ELF-1 (cell line): ENCODE measurements around the gene DGCR8.
A peak's percentile ranks its signal among the peaks of the same experiment; 100 is the strongest.

ENCODE experiments used
- DNase-seq: peaks from one replicate; pipeline ENCODE4 v3.0.0-alpha.2; 2016; ENCODE audit warnings: low read depth, low spot score

Gene DGCR8

GRCh38 chr22:20109411-20110358, 29.6 kb downstream of the DGCR8 start:
- no peak for DNase-seq

- no peak for DNase-seq
Observed at GRCh38 chr22:20110359-20110985, 30.4 kb downstream of the DGCR8 start.

DNA sequence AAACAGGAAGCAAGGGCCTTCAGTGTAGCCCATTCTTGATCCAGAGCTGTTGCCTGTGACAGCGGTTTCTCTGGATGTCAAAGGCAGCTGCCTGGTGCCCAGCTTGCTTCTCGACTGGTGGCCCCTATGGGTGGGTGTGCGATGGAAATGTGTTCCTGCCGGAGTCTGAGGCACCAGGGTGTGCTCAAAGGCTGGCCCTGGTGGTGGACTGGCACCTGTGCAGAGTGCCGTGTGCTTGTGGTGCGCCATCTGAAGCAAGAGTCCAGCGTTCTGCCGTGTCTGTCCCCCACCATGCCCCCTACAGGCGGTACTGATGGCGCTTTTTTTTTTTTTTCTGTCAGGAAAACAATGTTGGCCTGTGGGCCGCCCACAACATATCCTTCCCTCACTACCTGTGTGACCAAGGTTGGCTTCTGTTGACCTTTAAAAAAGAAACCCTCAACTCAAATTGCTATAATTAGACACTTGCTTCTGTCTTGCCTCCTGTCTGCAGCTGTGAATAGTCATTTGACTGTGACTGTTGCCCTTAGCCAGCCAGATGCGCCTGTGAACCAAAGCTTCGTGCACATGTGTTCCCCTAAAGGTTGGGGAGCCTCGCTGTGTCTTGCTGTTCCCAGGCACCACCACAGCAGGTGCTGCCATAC, 31.1 kb downstream of the DGCR8 start:
- DNase-seq = peak; percentile 74

DNA sequence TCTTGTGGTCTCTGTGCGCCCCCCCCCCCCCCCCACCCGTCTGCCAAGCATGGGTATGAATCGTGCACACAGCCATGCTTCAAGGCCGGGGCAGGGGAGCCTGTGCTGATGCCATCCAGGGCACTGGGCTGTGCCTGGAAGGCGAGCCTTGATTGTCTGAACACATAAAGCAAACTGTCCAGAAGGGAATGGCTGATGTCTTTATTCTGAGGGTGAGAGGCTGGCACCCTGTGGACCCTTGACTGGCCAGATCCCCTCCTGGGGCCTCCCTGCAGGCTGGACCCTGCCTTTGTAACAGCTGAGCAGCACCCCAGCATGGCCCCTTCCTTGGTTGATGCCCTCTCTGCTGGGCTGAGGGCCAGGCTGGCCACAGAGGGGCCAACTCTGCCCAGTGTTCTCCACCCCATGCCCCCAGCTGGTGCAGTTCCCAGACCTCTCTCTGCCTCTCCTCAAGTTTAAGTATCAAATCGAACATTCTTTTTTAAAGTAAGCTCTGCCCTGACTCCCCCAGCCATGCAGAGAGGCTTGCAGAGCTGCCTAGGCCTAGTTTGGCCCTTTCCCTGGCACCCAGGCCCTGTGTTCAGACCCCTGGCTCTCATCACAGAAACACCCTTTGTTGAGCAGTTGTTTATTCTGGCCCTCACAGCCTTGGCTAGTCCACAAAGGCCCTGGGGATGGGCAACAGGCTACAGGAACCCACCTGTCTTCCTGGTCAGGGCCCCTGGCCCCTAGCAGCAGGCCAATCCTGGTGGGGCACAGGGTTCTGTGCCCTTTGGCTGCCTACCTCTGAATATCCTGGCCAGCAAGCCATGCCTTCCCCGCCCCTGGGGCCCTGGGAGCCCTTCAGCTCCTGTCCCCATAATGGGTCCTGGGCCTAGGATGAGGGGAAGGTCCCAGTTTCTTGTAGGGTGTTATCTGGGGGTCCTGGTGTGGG, 31.9 kb downstream of the DGCR8 start:
- DNase-seq = no peak

- no peak for DNase-seq
Observed at GRCh38 chr22:20112623-20113511, 32.8 kb downstream of the DGCR8 start.

GRCh38 chr22:20113551-20114310, 33.7 kb downstream of the DGCR8 start:
- no peak for DNase-seq

DNA sequence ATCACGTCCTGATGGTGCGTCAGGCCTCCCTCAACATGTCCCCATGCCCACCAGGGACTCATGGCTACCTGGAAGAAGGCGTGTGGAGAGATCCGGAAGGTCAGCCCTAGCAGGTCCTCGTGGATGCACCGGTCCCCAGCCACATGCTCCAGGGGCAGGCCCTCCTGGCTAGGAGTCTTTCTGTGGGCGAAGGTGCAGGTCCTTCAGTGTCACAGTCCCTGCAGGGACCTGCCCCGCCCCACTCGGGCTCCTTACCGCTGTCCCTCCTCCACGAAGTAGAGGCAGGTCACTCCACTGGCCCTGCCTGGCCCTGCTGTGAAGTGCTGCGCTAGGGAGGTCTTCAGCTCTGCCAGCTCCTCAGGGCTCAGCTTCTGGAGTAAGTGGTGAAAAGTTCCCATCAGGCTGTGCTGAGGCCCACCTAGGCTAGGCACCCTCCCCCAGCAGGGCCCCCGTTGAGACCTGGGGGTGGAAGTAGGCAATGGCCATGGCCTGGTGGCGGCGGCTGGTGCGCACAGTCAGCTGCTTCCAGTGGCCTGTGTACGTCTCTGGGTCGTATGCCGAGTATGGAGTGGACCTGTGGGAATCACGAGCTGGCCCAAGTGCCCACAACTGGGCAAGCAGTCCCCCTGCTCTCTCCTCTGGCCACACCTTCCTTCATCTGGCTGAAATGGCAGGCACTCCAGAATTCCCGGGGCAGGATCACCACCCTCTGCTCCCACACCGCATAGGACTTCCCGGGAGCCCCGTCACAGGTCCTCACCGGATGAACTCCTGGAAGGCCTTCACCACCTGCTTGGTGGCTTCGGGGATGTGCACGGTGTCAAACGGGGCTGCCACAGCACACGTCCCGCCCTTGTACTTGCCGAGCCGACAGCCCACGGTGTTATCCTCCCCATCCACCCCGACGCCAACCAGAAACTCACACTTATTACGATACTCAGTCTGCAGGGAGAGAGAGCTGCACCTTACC, 34.8 kb downstream of the DGCR8 start:
- DNase-seq = no peak

DNA sequence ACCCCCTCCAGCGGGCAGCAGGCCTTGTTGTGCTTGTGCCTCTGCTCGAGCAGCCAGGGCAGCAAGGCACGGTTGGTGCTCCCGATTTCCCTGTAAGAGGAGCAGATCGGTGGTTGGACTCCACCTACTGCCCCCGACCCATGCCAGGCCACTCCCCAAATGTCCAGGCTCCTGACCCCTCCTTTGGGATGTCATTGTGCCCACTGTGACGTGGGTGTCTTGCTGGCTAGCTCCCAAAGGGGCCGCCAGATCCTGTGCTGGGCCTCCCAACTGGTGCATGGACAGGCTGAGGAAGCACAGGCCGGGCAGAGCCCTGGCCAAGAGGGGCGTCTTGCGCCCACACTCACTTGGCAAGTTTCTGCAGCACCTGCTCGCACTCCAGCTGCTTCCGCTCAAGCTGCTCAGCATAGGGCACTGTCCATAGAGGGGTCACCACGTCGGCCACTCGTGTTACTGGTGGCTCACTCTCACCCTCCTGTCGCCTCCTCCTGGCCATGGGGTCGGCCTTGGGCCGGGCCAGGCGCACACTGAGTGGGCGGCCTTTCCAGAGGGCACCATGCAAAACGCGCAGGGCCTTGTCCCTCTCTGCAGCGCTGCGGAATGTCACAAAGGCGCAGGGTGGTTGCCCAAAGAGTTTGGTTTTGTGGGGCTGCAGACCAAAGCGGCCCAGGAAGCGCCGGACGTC, 35.8 kb downstream of the DGCR8 start, which contains the start of gene RANBP1:
Gene RANBP1, plus strand, starts transcription at position 414 of the 685 bp plus-strand sequence. Its CDS starts 81 bp downstream, at position 495.
- DNase-seq = no peak

- DNase-seq = no peak
Observed at GRCh38 chr22:20116376-20116950, 36.4 kb downstream of the DGCR8 start.

DNA sequence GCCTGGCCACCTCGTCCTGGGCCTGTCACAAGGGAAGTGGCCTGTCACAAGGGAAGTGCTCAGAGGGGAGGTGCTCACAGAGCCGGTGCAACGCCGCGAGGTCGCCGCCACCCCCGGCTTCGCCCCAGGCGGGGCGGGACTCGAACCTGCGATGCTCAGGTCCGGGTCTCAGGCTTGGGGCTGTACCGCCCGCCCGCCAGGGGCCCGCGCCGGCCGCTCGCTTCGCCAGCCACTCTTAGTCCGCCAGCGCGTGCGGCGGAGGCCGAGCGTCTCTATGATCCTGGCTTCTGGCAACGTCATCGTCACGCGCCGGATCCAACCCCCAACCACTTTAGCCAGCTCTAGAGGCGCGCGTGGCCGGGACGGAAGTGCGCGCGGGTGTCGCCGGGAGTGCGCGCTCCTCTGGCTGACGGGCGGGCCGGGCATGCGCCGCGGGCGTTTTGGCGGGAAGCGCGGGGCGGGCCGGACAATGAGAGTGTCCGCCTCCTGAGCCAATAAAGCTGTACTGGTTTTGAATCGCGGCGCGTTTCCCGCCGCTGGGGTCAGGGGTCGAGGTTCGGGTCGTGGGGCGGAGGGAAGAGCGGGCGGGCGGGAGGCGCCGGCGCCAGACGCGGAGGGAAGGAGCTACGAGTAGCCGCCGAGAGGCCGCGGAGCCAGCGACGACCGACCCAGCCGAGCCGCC, 37.1 kb downstream of the DGCR8 start, which contains the start of gene TRMT2A:
Gene TRMT2A, minus strand, starts transcription at position 276 of the 682 bp plus-strand sequence. CDS start 320 bp downstream, outside the sequence.
- peak; percentile 99 for DNase-seq

GRCh38 chr22:20117633-20118299, 37.7 kb downstream of the DGCR8 start:
- DNase-seq = peak; percentile 36

GRCh38 chr22:20118300-20119020, 38.4 kb downstream of the DGCR8 start:
- peak; percentile 43 for DNase-seq

DNA sequence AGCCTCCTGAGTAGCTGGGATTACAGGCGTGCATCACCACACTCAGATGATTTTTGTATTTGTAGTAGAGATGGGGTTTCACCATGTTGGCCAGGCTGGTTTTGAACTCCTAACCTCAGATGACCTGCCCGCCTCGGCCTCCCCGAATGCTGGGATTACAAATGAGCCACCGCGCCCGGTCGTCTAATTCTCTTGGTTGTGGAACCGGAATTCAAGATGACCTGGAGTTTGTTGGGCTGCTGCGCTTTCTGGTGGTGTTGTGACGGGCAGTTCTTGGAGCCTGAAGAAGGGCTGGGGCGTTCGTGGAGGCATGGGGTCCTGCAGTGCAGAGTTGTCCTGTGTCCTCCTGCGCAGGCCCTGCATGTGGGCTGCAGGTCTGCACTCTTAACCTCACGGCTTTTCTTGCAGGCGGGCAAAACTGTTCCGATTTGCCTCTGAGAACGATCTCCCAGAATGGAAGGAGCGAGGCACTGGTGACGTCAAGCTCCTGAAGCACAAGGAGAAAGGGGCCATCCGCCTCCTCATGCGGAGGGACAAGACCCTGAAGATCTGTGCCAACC, 41.9 kb downstream of the DGCR8 start:
- DNase-seq = no peak

- no peak for DNase-seq
Observed at GRCh38 chr22:20123366-20124082, 43.5 kb downstream of the DGCR8 start.
